ENCODE data around the gene FADS6.
A peak's percentile ranks its signal among the peaks of the same experiment; 100 is the strongest.
"Not testable (repeated sequence)": the region's sequence is repeated elsewhere in the genome, so short reads cannot be mapped to it uniquely, and the experiment has no call there.

Gene FADS6

GRCh38 chr17:74921026-74921681 lies 27.7 kb upstream of the FADS6 start:
- DNase-seq (ENCODE audit: low read depth, low spot score) = no peak

DNA sequence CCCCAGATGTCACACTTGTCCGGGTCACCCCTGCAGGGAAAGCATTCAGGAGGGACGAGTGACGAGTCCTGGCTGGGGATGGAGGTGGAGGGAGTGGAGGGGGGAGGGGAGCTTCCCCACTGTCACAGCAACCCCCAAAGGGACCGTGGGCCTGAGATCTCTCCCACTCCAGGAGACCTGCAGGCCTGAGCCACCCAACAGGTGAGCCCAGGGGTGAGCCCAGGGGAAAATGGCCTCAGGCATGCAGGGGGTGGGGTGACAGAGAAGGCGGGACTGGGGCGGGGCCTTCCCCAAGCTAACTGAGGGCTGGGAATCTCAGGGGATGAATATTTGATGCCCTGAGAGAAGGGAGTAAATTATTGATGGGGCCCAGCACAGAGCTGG lies 27.2 kb upstream of the FADS6 start:
- DNase-seq (ENCODE audit: low read depth, low spot score) = no peak

DNA sequence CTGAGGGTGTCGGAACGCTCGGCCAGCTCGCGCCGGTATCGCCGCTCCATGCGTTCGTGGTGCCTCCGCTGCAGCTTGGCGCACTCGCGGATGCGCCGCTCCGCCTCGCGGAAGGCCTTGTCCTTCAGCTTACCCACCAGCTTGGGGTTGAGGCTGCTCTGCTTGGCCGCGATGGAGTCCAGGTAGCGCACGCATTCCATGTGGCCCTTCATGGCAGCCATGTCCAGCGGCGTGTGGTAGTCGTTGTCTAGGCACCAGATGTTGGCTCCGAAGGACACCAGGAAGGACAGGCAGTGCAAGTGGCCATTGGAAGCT lies 26.8 kb upstream of the FADS6 start:
- DNase-seq (ENCODE audit: low read depth, low spot score) = no peak

- peak; percentile 20 for DNase-seq (ENCODE audit: low read depth, low spot score)
Measured at GRCh38 chr17:74919440-74920305, 26.2 kb upstream of the FADS6 start.

DNA sequence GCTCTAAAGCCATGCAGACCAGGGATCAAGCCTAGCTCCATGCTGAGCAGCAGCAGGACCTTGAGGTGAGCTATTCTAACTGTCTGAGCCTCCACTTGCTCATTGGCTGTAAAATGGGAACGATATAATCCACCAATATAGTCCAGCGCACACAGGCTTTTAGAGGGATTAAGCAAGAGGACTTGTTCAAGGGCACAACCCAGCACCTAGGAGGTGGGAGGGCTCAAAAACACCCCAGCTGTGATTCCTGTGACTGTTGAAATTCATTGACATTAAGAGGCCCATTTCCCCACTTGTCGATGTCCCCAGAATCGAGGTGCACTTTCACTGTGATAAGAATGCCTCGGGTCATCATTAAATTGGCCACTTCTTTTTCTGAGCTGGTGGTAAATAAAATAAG lies 25.5 kb upstream of the FADS6 start:
- DNase-seq (ENCODE audit: low read depth, low spot score) = no peak

DNA sequence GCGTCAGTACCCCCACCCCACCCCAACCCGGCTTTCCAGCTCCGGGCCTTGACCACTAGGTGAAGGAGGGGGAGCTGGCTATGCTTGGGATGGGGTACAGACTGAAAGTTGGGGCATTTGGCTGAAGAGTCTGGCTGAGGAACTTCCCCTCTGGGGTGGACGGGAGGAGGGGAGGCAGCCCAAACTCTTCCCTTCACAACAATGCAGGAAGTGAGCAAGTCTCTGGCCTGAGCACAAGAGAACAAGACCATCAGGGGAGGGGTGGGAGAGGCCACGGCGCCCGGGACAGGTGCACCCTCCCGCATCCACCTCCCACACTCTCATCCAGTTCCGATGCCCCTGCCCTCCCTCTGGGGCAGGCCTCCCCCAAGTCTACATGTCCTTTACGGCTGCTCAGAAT lies 24.0 kb upstream of the FADS6 start:
- DNase-seq (ENCODE audit: low read depth, low spot score) = no peak

- no peak for DNase-seq (ENCODE audit: low read depth, low spot score)
Measured at GRCh38 chr17:74916851-74917199, 23.4 kb upstream of the FADS6 start.

GRCh38 chr17:74916136-74916850 lies 22.9 kb upstream of the FADS6 start:
- no peak for DNase-seq (ENCODE audit: low read depth, low spot score)

GRCh38 chr17:74911423-74911822 lies 18.0 kb upstream of the FADS6 start:
- not testable (repeated sequence) for DNase-seq (ENCODE audit: low read depth, low spot score)

DNA sequence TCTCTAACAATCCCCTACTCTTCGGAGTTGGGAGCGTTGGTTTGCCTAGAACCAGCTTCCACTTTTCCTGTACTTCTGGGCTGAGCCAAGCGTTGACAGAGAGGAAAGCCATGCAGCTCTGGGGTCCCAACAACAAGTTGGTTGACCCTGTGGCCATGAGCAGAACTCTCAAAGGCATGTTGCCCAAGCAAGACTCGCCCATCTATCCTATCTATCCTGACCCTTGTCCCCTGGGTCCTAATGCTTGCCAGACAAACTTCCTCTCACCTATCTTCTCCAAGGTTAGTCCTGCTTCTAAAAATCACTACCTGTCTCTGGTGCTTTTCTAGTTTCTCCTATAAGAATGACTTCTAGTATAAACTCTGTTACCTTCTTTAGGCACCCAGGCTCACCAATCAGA lies 15.7 kb upstream of the FADS6 start:
- DNase-seq (ENCODE audit: low read depth, low spot score) = not testable (repeated sequence)

GRCh38 chr17:74907012-74907411 lies 13.6 kb upstream of the FADS6 start:
- DNase-seq (ENCODE audit: low read depth, low spot score) = no peak

DNA sequence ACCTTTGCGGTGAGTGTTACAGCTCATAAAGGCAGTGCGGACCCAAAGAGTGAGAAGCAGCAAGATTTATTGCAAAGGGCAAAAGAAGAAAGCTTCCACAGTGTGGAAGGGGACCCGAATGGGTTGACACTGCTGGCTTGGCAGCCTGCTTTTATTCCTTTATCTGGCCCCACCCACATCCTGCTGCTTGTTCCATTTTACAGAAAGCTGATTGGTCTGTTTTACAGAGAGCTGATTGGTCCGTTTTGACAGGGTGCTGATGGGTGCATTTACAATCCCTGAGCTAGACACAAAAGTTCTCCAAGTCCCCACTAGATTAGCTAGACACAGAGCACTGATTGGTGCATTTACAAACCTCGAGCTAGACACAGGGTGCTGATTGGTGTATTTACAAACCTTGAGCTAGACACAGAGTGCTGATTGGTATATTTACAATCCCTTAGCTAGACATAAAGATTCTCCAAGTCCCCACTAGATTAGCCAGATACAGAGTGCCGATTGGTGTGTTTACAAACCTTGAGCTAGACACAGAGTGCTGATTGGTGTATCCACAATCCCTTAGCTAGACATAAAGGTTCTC lies 12.9 kb upstream of the FADS6 start:
- not testable (repeated sequence) for DNase-seq (ENCODE audit: low read depth, low spot score)

DNA sequence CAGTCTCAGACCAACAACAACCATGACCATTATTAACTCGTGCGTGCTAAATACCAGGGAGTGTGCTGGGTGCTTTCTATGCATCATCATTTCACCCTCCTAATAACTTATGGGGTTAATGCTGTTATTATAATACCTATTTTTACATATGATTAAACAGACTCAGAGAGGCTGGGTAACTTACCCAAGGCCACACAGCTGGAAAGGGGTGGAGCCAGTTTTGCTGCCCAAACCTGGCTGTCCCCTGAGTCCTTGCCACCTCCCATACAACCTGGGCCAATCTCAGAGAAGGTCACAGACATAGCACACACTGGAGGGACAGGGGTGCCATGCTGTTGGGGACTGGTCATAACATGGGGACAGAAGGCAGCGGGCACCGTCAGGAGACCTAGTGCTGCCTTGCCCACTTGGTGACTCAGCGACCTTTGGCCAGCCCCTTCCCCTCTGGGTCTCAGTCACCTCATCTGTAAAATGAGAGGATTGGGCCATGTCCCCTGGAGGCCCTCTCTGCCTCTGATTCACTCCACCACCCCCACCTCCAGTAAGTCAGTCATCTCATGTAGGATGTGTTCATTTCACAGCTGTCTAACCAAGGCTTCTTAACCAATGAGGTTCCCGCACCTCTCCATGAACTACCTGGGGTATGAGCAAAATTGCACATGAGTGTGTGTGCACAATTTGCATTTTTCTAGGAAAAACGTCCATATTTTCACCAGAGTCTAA lies 11.4 kb upstream of the FADS6 start:
- DNase-seq (ENCODE audit: low read depth, low spot score) = no peak

- DNase-seq (ENCODE audit: low read depth, low spot score) = no peak
Measured at GRCh38 chr17:74903671-74904070, 10.2 kb upstream of the FADS6 start.

DNA sequence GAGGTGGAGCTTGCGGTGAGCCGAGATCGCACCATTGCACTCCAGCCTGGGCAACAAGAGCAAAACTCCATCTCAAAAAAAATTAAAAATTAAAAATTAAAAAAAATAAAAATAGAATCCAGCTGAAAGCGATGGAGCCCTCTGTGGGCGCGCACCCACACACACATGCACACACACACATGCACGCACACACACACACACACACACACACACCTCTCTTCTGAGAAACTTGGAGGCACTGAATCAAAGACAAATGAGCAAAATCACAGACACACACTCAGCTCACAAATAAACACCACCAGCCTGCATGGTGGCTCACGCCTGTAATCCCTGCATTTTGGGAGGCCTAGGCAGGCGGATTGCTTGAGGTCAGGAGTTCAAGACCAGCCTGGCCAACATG lies 9.6 kb upstream of the FADS6 start:
- DNase-seq (ENCODE audit: low read depth, low spot score) = no peak

GRCh38 chr17:74901353-74902135 lies 8.1 kb upstream of the FADS6 start:
- DNase-seq (ENCODE audit: low read depth, low spot score) = no peak

- DNase-seq (ENCODE audit: low read depth, low spot score) = no peak
Measured at GRCh38 chr17:74900208-74900607, 6.8 kb upstream of the FADS6 start.

GRCh38 chr17:74898376-74898946 lies 5.0 kb upstream of the FADS6 start:
- DNase-seq (ENCODE audit: low read depth, low spot score) = no peak

- no peak for DNase-seq (ENCODE audit: low read depth, low spot score)
Measured at GRCh38 chr17:74893936-74894671, 671 bp upstream of the FADS6 start.
